Left ventricle myocardium superior (tissue), 1 donor: ENCODE measurements around the gene SKAP2. TPM values are rescaled to one million over a fixed set of nuclear protein-coding genes. Genes with fewer than 3 reads are reported as not detected.

ENCODE experiments used
- ATAC-seq: fragments of 200-7000 bp; cut with Tn5 transposase; one replicate; pipeline ENCODE4 v1.9.1; 2020; ENCODE audit warnings: mild to moderate bottlenecking, moderate library complexity
- DNase-seq: peaks from one replicate; pipeline ENCODE4 v3.0.0-alpha.2; 2020
- intact Hi-C: fragments of 100-400 bp; cut with micrococcal nuclease; formaldehyde crosslinking; loops from one replicate; pipeline ENCODE4 v1.11.0; 2022
- long read RNA-seq: library from polyadenylated mRNA; unstranded; transcript quantifications from one replicate; pipeline ENCODE4 v2.0.0, GENCODE V29; 2021
- total RNA-seq: library from RNA; stranded (reverse); fragmentation: NEBNext Ultra II Directional; extraction: Animal tissue kit (Norgen Biotek cat#: 25700); gene quantifications from one replicate; pipeline ENCODE4 v1.2.1, GENCODE V29; 2021
- donor health status: DM: no; HTN: yes; CAD: no; lungs with severe emphysema.

Gene SKAP2
- total RNA-seq: 5.5 TPM
- long read RNA-seq, transcript SKAP2-201 (13 exons, 3,998 nt): major isoform, 8 of 10 reads
- long read RNA-seq, partial matches to known transcripts: 2 of 10 reads
- long read RNA-seq, other reads (novel, unspliced or antisense): 0 of 10 reads

GRCh38 chr7:26864309-26865093 lies at the start of gene SKAP2:
Gene SKAP2, minus strand, starts transcription at chr7:26864590. Its CDS starts 161 bp downstream, at chr7:26864429.
- DNase-seq (peak; percentile 96), ATAC-seq (peak; percentile 100)
- intact Hi-C loops: no loop called here

GRCh38 chr7:26912933-26913536 lies 48.6 kb upstream of the SKAP2 start:
- intact Hi-C loops: no loop called here
- DNase-seq (no peak), ATAC-seq (no peak)

- no peak for ATAC-seq
- no peak for DNase-seq
- intact Hi-C loops: no loop called here
These were observed 47.9 kb upstream of the SKAP2 start for GRCh38 chr7:26912338-26912737.

- DNase-seq: no peak
- intact Hi-C loops: no loop called here
These were observed 45.8 kb upstream of the SKAP2 start for GRCh38 chr7:26910221-26910620.

GRCh38 chr7:26900251-26900650 lies 35.9 kb upstream of the SKAP2 start:
- no peak for DNase-seq
- no peak for ATAC-seq
- intact Hi-C loops: no loop called here

More at GRCh38 chr7:26910221-26910620, 45.8 kb upstream of the SKAP2 start:
- ATAC-seq: no peak

- intact Hi-C loops: no loop called here
- DNase-seq (no peak), ATAC-seq (no peak)
These were observed 35.1 kb upstream of the SKAP2 start for GRCh38 chr7:26899519-26899918.

- ATAC-seq (no peak), DNase-seq (no peak)
- intact Hi-C loops: no loop called here
These were observed 34.5 kb upstream of the SKAP2 start for GRCh38 chr7:26898891-26899290.

GRCh38 chr7:26897928-26898327 lies 33.5 kb upstream of the SKAP2 start:
- DNase-seq: no peak
- ATAC-seq: no peak
- intact Hi-C loops: no loop called here

- intact Hi-C loops: no loop called here
These were observed 27.3 kb upstream of the SKAP2 start for GRCh38 chr7:26891400-26892350.

GRCh38 chr7:26880852-26881251 lies 16.5 kb upstream of the SKAP2 start:
- intact Hi-C loops: no loop called here
- DNase-seq (no peak), ATAC-seq (no peak)

More at GRCh38 chr7:26891400-26892350, 27.3 kb upstream of the SKAP2 start:
- ATAC-seq (no peak), DNase-seq (no peak)

GRCh38 chr7:26879671-26880070 lies 15.3 kb upstream of the SKAP2 start:
- no peak for DNase-seq
- ATAC-seq: no peak
- intact Hi-C loops: no loop called here

- DNase-seq (no peak), ATAC-seq (no peak)
- intact Hi-C loops: no loop called here
These were observed 4.6 kb upstream of the SKAP2 start for GRCh38 chr7:26868841-26869495.

- peak; percentile 68 for DNase-seq
- peak; percentile 58 for ATAC-seq
- intact Hi-C loops: no loop called here
These were observed 651 bp upstream of the SKAP2 start for GRCh38 chr7:26865094-26865388.

- DNase-seq (no peak), ATAC-seq (no peak)
- intact Hi-C loops: no loop called here
These were observed 677 bp downstream of the SKAP2 start for GRCh38 chr7:26863518-26864308.

- intact Hi-C loops: no loop called here
- ATAC-seq (no peak), DNase-seq (no peak)
These were observed 1.6 kb downstream of the SKAP2 start for GRCh38 chr7:26862834-26863233.

- DNase-seq (no peak), ATAC-seq (no peak)
- intact Hi-C loops: no loop called here
These were observed 3.3 kb downstream of the SKAP2 start for GRCh38 chr7:26861050-26861449.

GRCh38 chr7:26860361-26860760 lies 4.0 kb downstream of the SKAP2 start:
- DNase-seq: no peak
- no peak for ATAC-seq
- intact Hi-C loops: no loop called here

GRCh38 chr7:26859720-26860119 lies 4.7 kb downstream of the SKAP2 start:
- no peak for ATAC-seq
- intact Hi-C loops: loop anchor here (10.0 kb wide), 1 partner anchor 165 kb away; no protein-coding TSS in a partner anchor
- no peak for DNase-seq
